A549 (cell line): ENCODE results near the gene AAMP.

Source experiments
- CEBPB ChIP-seq, 2 experiments: fragments of >200 bp in 1 of 2; sonication (Bioruptor Twin) in 1 of 2; formaldehyde crosslinking in 1 of 2; IDR thresholded peaks; 2 replicates each; pipeline ENCODE4 v1.6.1; 2012 to 2016
- CTCF ChIP-seq: fragments of >200 bp; sonication (Bioruptor Twin); formaldehyde crosslinking; IDR thresholded peaks from 3 replicates; pipeline ENCODE4 v1.5.1; 2016
- EP300 ChIP-seq, 2 experiments: fragments of >200 bp; sonication (Bioruptor Twin); formaldehyde crosslinking; IDR thresholded peaks; 2 replicates in 1 of 2; 3 replicates in 1 of 2; pipeline ENCODE4 v1.6.1; 2016 to 2017
- JUN ChIP-seq, 2 experiments: fragments of >200 bp; sonication (Bioruptor Twin); formaldehyde crosslinking; IDR thresholded peaks; 2 replicates in 1 of 2; 3 replicates in 1 of 2; pipeline ENCODE4 v1.6.1; 2016 to 2017
- KDM5A ChIP-seq: fragments of 200-600 bp; sonication (generic); IDR thresholded peaks from 2 replicates; pipeline ENCODE4 v1.6.1; 2016; ENCODE audit warnings: antibody characterized with exemption, mild to moderate bottlenecking
- POLR2A ChIP-seq: IDR thresholded peaks from 2 replicates; pipeline ENCODE4 v1.6.1; 2012; ENCODE audit warnings: mild to moderate bottlenecking, low read length
- REST ChIP-seq: fragments of 200-600 bp; sonication (generic); IDR thresholded peaks from 2 replicates; pipeline ENCODE4 v1.6.1; 2016; ENCODE audit warnings: antibody characterized with exemption, mild to moderate bottlenecking, moderate library complexity
- TF ChIP-seq, protein P1 (sequence below): IDR thresholded peaks from 2 replicates; pipeline ENCODE4 v1.6.1; 2012
- TF ChIP-seq, protein P2 (sequence below): fragments of >200 bp; sonication (Bioruptor Twin); formaldehyde crosslinking; IDR thresholded peaks from 3 replicates; pipeline ENCODE4 v1.6.1; 2016

DNA sequence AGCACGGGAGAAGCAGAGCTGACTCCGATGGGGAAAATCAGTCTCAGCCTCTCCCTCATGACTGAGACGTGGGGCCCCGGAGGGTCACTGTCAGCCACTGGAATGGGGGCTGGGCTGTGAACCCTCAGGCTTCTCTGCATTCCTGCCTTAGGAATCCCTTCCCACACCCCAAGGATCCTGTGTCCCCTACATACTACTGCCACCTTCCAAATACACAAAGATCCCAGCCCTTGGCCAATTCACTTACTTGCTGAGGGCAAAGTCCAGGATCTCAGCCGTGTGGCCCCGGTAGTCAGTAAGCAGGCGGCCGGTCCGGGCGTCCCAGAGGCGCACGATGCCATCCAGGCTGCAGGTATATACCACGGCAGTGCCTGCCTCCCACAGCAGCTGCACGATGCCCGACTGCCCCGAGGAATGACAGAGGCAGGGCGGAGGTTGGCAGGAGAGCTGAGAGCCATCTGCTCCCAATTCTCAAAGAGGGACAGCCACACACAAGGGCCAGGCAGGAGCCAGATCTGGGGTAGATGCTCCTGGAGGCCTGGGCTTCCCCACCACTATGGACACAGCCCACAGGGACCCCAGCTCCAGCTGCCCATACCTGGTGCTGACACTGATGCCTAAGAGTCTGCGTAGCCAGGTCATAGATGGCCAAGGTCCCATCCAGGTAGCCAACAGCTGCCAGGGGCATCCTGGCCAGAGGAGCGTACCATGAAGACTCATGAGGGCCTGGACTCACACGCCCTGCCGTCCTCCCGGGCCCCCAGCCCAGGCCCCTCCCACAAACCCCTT, 5.0 kb downstream of the AAMP start:
- TF ChIP-seq CEBPB (IDR thresholded peaks at IDR 0.05) (no peak), JUN (IDR thresholded peaks at IDR 0.05) (no peak), KDM5A (no peak), REST (no peak), EP300 (IDR thresholded peaks at IDR 0.05) (no peak), CTCF (no peak), POLR2A (no peak)
- TF ChIP-seq, protein P1, sequence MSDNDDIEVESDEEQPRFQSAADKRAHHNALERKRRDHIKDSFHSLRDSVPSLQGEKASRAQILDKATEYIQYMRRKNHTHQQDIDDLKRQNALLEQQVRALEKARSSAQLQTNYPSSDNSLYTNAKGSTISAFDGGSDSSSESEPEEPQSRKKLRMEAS, result no peak
- TF ChIP-seq, protein P2, sequence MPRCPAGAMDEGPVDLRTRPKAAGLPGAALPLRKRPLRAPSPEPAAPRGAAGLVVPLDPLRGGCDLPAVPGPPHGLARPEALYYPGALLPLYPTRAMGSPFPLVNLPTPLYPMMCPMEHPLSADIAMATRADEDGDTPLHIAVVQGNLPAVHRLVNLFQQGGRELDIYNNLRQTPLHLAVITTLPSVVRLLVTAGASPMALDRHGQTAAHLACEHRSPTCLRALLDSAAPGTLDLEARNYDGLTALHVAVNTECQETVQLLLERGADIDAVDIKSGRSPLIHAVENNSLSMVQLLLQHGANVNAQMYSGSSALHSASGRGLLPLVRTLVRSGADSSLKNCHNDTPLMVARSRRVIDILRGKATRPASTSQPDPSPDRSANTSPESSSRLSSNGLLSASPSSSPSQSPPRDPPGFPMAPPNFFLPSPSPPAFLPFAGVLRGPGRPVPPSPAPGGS, result no peak
